Smooth muscle cell (in vitro differentiated cells): ENCODE results near the gene SMIM17. TPM values are rescaled to one million over a fixed set of nuclear protein-coding genes. Genes with fewer than 3 reads are reported as not detected.

Experiments
- DNase-seq: peaks from one replicate; lab custom pipeline; 2025; ENCODE audit not compliant: unreplicated experiment; lab: John Stamatoyannopoulos, UW
- H2AFZ ChIP-seq: fragments of 200-600 bp; sonication (generic); 2 replicates; pipeline ENCODE4 v1.6.0; 2016; ENCODE audit warnings: antibody characterized with exemption, low read depth, mild to moderate bottlenecking
- H3F3A ChIP-seq: fragments of 200-600 bp; sonication (generic); 2 replicates; pipeline ENCODE4 v1.6.0; 2017; ENCODE audit warnings: antibody characterized with exemption, low read depth
- H3K27ac ChIP-seq: fragments of 200-600 bp; sonication (generic); 2 replicates; pipeline ENCODE4 v1.5.1; 2016; ENCODE audit warnings: low read depth, mild to moderate bottlenecking
- H3K27me3 ChIP-seq: fragments of 200-600 bp; sonication (generic); 2 replicates; pipeline ENCODE4 v1.6.1; 2016; ENCODE audit warnings: low read depth, mild to moderate bottlenecking
- H3K36me3 ChIP-seq: fragments of 200-600 bp; sonication (generic); 2 replicates; pipeline ENCODE4 v1.5.1; 2016; ENCODE audit warnings: low read depth
- H3K4me1 ChIP-seq: fragments of 200-600 bp; sonication (generic); 2 replicates; pipeline ENCODE4 v1.5.1; 2016; ENCODE audit warnings: low read depth
- H3K4me2 ChIP-seq: fragments of 200-600 bp; sonication (generic); 2 replicates; pipeline ENCODE4 v1.6.0; 2016; ENCODE audit warnings: mild to moderate bottlenecking
- H3K4me3 ChIP-seq: fragments of 200-600 bp; sonication (generic); 2 replicates; pipeline ENCODE4 v1.5.1; 2016; ENCODE audit warnings: mild to moderate bottlenecking
- H3K79me2 ChIP-seq: fragments of 200-600 bp; sonication (generic); 2 replicates; pipeline ENCODE4 v1.6.0; 2016; ENCODE audit warnings: low read depth, mild to moderate bottlenecking
- H3K9ac ChIP-seq: fragments of 200-600 bp; sonication (generic); 2 replicates; pipeline ENCODE4 v1.6.0; 2016; ENCODE audit warnings: low read depth
- H3K9me3 ChIP-seq: fragments of 200-600 bp; sonication (generic); replicated peaks from 2 replicates; pipeline ENCODE4 v1.5.1; 2016; ENCODE audit warnings: low read depth
- H4K20me1 ChIP-seq: fragments of 200-600 bp; sonication (generic); 2 replicates; pipeline ENCODE4 v1.6.0; 2016; ENCODE audit warnings: low read depth
- CTCF ChIP-seq: fragments of 200-600 bp; sonication (generic); IDR thresholded peaks from 2 replicates; pipeline ENCODE4 v1.5.1; 2017; ENCODE audit warnings: borderline replicate concordance, mild to moderate bottlenecking, antibody characterized with exemption; ENCODE audit not compliant: insufficient read depth, poor library complexity, severe bottlenecking
- WGBS: methylation state at CpG from one replicate; pipeline ENCODE4 v1.1.7; 2016; ENCODE audit warnings: low lambda C conversion rate; 5-methylcytosine and 5-hydroxymethylcytosine counted together
- polyA plus RNA-seq: library from polyadenylated mRNA; unstranded; fragments of >200 nt; fragmentation: Nextera tagmentation; extraction: Ambion mirVana; gene quantifications from 2 replicates; pipeline ENCODE4 v1.2.1, GENCODE V29; 2016
- total RNA-seq: library from RNA; depleted of rRNA; stranded (reverse); fragments of >200 nt; gene quantifications from 2 replicates; pipeline ENCODE4 v1.2.3, GENCODE V29; 2014

The SMIM17 gene
- total and polyA plus RNA-seq, 2 experiments from 2014 or later, result 0.63 to 0.94 TPM

GRCh38 chr19:56705939-56706338 lies 63.0 kb downstream of the SMIM17 start:
- WGBS, result 69% methylated on average over 1 of the region's 1 CpG
- H3K27me3 ChIP-seq, result no peaks in the 10 kb centered on the region
- no peak for DNase-seq
- H3K9ac ChIP-seq, result no peak overlapping the region
- H3K4me1 ChIP-seq, result no peaks in the 10 kb centered on the region
- H3K9me3 ChIP-seq, result no peaks in the 10 kb centered on the region
- no peak overlapping the region for H2AFZ ChIP-seq
- no peak overlapping the region for H3K4me2 ChIP-seq
- no peaks in the 10 kb centered on the region for H4K20me1 ChIP-seq
- H3K4me3 ChIP-seq, result no peak overlapping the region
- H3K79me2 ChIP-seq, result no peaks in the 10 kb centered on the region
- H3K27ac ChIP-seq, result no peak overlapping the region
- TF ChIP-seq CTCF, result no peak
- no peaks in the 10 kb centered on the region for H3K36me3 ChIP-seq
- no peaks in the 10 kb centered on the region for H3F3A ChIP-seq

Other genes starting within 250 kb of the SMIM17 start
- 0.99 and 4.9 TPM in 2 replicates for gene ZNF582, start 249.6 kb upstream of the SMIM17 start, total RNA-seq
- 3.8 and 4.4 TPM in 2 replicates for gene ZNF582, start 249.6 kb upstream of the SMIM17 start, polyA plus RNA-seq
- gene ZNF583, start 238.8 kb upstream of the SMIM17 start, total RNA-seq, result 5.5 and 7.9 TPM in 2 replicates
- 5.2 and 6.4 TPM in 2 replicates for gene ZNF583, start 238.8 kb upstream of the SMIM17 start, polyA plus RNA-seq
- gene ZNF667, start 165.8 kb upstream of the SMIM17 start, total RNA-seq, result 4.4 and 4.6 TPM in 2 replicates
- 2.3 and 2.7 TPM in 2 replicates for gene ZNF667, start 165.8 kb upstream of the SMIM17 start, polyA plus RNA-seq
- 0.90 and 2.0 TPM in 2 replicates for gene ZNF471, start 135.3 kb upstream of the SMIM17 start, total RNA-seq
- 1.0 and 1.1 TPM in 2 replicates for gene ZNF471, start 135.3 kb upstream of the SMIM17 start, polyA plus RNA-seq
- gene ZFP28, start 104.2 kb upstream of the SMIM17 start, total RNA-seq, result 6.9 and 7.9 TPM in 2 replicates
- gene ZFP28, start 104.2 kb upstream of the SMIM17 start, polyA plus RNA-seq, result 5.2 and 6.2 TPM in 2 replicates
- 2.5 and 2.6 TPM in 2 replicates for gene ZNF470, start 75.7 kb upstream of the SMIM17 start, total RNA-seq
- gene ZNF470, start 75.7 kb upstream of the SMIM17 start, polyA plus RNA-seq, result 1.4 TPM in 2 replicates
- 5.9 and 10.1 TPM in 2 replicates for gene ZNF71, start 47.9 kb upstream of the SMIM17 start, total RNA-seq
- 11.2 and 11.6 TPM in 2 replicates for gene ZNF71, start 47.9 kb upstream of the SMIM17 start, polyA plus RNA-seq
- gene ZNF835, start 28.6 kb downstream of the SMIM17 start, total RNA-seq, result not detected in 2 replicates
- not detected in 2 replicates for gene ZNF835, start 28.6 kb downstream of the SMIM17 start, polyA plus RNA-seq
- gene PEG3, start 197.6 kb downstream of the SMIM17 start, total RNA-seq, result 0.54 TPM in 1 of 2 replicates, not detected in the other
- gene PEG3, start 197.6 kb downstream of the SMIM17 start, polyA plus RNA-seq, result not detected in 2 replicates
- not detected in 2 replicates for gene ZIM2, start 197.6 kb downstream of the SMIM17 start, total RNA-seq
- gene ZIM2, start 197.6 kb downstream of the SMIM17 start, polyA plus RNA-seq, result not detected in 2 replicates